ENCODE data around the gene CEP128.
A peak's percentile ranks its signal among the peaks of the same experiment; 100 is the strongest.

The CEP128 gene

DNA sequence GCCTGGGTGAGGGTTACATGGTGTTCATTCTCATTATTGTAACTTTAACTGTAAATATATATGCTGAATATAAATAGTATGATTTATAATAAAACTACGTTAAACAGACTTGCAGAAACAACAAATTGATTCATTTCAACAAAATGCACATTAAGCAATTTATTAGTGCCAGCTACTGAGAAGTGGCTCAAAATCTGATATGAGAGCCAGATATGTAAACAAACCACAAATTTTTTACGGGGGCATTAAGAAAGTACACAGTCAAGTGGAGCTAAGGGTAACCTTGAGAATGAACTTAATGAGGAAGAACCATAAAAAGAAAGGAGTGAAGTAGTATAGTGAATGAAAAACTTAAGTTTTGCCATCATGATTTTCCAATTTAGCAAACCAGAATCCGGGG lies 40.3 kb downstream of the CEP128 start:
- DNase-seq, result no peak

DNA sequence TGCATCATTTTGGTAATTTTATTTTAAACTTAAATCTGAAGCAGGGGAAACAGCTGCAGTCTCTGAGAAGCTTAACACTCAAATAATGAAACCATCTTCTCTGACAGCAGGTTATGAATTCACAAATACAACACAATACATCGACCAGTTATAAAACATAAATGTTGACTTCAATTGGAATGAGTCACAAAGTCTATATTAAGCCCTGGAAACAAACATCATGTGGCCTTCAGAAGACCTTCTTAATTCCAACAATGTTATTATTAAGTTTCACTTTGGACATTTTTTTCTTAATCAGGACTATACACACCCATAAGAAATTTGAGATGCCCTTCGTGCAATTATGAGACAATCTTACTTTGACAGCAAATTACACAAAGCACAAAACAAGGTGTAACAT lies 68.9 kb downstream of the CEP128 start:
- DNase-seq, result no peak

DNA sequence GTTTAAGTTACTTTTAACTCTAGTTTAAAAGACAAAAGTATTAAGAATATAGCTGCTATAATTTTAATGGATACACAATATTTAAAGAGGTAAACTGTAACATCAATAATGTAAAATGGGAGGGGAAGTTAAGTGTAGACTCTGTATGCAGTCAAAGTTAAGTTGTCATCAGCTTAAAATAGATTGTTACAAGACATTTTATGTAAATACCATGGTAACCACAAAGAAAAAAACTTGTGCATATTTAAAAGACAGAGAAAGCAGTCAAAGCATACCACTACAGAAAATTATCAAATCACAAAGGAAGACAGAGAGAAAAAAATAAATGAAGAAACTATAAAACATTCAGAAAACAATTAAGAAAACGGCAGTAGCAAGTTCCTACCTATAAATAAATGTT lies 73.3 kb downstream of the CEP128 start:
- DNase-seq, result no peak

DNA sequence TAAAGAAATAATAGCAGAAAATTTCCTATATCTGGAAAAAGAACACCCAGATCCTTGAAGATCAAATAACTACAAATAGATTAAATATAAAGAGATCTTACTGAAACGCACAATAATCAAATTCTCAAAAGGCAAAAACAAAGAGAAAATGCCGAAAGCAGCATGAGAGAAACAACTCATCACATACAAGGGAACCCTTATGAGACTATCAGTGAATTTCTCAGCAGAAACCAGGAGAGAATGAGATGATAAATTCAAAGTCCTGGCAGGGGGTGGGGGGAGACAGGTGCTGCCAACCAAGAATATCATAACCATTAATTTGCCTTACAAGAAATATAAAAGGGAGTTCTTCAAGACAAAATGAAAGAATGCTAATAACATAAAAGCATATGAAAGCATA lies 73.7 kb downstream of the CEP128 start:
- no peak for DNase-seq

DNA sequence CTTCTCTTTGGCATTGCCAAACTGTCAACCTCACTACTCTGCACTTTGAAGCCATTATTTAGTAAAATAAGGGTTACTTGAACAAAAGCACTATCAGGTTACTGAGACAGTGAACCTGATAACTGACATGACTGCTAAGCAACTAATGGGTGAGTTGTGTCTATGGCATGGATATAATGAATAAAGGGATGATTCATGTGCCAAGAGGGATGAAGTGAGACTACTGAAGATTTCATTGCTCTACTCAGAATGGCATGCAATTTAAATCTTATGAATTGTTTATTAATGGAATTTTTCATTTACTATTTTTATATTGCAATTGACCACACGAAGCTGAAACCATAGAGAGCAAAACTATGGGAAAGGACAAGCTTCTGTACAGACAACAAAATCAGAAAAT lies 74.4 kb downstream of the CEP128 start:
- DNase-seq, result no peak

DNA sequence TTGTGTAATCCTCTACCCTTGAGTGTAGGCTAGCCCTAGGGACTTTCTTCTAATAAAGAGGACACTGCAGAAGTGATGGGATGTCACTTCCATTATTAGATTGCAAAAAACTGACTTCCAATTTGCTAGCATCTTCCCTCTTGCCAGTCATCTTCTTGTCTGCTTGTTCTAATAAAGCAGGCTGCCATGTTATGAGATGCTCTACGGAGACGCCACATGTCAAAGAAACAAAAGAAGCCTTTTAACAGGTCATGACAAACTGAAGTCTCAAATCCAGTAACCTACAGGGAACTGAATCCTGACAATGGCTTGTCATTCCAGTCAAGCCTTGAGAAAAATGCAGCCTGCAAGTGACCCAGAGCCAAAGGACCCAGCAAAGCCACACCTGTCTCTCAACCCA lies 76.0 kb downstream of the CEP128 start:
- DNase-seq, result no peak

DNA sequence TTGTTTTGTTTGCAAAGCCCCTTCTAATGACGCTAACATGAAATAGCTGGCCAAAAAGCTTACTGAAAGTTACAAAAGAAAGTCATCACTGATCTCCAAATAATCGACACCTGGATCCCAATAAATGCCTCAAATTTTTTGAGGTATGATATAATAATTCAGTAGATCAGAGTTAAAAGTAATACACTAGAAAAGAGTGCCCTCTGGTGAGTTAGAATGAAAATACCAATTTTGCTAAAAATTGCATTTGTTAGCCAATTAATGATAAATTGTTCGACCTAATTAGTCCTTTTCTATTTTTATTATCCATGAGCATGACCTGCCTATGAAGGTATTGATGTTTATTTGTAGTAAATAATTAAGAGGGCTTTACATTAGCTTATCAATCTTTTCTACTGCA lies 78.6 kb downstream of the CEP128 start:
- DNase-seq, result no peak

DNA sequence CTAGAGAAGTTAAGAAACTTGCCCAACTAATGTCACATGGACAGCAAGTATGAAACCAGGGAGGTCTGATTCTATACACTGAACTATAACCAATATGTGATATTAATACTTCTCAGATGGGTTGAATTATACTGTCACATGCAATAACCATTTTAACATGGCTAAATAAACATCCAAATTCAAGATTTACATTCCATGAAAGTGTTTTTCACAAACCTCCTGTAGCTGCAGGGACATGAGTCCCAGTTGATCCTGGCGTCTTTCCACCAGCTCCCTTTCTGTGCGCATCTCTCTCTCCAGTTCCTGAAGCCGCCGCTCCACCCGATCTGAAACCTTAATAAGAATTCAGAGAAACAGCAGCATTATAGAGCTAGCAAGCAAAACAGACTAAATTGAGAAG lies 79.0 kb downstream of the CEP128 start:
- no peak for DNase-seq

DNA sequence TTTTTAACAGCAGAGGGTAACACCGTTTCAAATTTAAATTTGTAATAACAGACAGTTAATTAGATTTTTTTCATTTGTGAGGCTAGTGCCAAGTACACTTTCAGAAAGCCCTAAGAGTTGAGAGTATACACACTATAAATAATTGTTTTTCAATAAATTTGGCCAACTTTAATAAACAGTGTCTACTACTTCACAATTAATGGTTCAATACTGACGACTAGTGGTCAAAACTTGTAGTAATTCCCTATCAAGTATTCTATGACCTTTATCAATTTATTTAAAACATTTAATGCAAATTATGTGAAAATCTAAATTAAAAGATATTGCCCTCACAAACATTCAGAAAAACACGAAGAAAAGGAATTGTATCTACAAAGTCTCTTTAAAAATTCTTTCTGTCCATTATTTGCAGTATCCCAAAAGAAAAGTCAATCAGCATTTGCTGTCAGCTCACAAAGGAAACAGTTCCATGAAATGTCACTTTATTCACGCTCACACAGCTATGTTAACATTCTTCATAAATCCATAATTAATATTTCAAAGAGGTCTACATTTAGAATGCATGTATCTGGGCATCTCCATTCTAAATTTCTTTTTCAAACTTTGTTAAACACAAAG lies 91.2 kb downstream of the CEP128 start:
- DNase-seq, result peak in 1 of 2 donors; percentile 38

DNA sequence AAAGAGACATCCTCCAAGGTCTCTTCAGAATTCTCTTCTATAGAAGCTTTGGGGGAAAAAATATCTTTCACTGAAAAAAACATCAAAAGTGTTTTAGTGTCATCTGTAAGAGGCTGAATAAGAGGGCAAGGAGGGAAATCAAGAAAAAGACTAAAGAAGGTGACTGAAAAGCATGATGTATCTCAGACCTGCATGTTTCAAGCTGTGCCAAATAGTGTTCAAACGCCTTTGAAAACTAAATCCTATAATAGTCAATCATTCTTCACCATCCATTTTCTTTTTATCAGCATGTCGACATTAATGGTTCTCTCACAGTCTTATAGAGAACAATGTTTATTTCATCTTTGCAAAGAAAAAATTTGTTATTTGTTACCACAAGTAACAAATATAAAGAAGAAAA lies 94.5 kb downstream of the CEP128 start:
- DNase-seq, result no peak

DNA sequence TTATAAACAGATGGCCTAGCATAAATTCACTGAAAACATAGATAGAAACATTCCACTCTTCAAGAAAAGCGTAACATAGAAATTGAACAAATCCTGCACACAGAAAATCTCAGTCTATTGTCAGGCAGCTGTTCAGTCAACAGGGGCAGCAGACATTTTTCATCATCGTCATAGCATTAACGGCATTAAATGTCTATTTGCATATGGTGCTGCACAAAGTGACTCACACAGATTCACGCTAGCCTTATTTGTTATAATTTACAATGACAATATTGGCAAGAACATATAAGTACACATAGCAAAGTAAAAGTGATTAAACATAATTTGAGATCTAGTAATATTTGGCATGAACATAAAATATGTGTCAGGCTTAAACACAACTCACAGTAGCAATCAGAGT lies 95.7 kb downstream of the CEP128 start:
- DNase-seq, result no peak

DNA sequence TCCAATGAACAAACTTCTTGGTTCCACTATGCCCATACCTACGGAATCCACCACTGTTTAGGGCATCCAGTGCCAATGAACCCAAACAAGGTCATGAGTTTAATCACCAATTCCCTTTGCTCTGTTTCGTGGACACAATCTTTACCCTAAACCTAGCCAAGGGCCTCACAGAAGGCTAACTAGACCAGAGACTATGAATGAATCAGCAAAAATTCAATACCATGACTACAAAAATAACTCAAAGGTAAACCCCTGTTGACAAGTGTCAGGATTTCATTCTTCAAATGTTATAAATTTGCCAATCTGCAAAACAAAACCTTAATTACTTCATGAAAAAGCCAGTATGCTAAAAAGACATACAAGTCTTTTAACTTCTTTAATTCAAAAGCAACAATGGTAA lies 96.7 kb downstream of the CEP128 start:
- no peak for DNase-seq

DNA sequence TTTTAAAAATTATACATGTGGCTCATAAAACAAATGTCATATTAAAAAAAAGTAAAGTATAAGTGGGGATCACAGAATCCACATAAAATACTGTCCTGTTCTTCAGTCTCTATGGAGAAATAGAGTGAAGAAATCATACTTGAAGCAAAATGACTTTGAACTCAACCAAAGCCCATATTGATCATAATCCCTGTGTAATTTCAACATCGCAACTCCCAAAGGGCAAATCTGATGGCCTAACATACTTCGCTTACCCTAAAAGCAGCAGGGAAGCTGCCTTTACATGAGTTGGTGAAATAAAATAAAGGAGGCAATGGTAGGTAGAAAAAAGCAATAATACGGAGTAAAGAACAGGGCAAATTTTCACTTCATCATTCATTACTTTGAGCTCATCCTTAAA lies 101.8 kb downstream of the CEP128 start:
- DNase-seq, result no peak

DNA sequence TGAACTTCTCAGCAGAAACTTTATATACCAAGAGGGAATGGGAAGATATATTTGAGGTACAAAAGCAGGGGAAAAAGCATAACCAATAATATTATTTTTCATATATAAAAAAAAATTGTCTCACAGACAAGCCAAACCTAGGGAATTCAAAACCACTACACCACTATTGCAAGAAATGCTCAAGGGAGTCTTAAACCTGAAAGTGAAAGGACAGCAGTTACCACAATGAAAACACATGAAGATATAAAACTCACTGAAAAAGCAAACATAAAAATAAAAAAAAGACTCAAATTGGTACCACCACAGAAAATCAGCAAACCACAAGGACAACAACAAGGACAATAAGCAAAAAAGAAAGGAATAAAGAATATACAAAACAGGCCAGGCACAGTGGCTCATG lies 131.9 kb downstream of the CEP128 start:
- no peak for DNase-seq

DNA sequence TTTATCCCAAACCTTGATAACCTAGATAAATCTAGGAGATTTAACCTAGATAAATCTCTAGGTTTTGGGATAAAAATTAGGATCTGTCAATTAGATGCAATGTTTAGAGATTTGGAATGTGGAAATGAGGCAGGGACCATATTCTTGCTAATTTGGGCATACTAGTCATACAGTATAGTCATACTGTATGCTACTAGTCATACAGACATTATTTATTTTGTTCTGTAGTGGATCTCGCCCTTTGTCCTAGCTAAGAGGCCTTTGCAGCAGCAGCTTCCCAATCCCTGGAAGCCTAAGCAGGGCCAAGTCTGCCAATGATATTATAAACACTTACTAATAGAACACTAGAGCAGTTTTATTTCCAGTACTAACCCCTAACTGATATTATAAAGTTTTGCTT lies 136.4 kb downstream of the CEP128 start:
- no peak for DNase-seq

DNA sequence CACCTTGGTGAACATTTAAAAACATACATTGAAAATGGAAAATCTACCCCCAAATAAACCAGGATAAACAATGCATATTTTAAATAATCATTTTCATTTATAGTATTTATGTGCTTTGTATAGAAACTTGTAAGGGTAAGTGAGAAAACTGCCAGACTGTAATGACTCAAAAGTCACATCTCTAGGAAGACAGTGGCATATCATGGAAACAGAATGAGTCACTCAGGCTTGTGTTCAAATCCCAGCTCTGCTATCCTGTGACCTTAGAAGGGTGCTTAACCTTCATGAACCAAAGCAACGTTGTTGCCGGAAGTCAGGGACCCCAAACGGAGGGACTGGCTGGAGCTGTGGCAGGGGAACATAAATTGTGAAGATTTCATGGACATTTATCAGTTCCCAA lies 142.7 kb downstream of the CEP128 start:
- DNase-seq, result no peak

DNA sequence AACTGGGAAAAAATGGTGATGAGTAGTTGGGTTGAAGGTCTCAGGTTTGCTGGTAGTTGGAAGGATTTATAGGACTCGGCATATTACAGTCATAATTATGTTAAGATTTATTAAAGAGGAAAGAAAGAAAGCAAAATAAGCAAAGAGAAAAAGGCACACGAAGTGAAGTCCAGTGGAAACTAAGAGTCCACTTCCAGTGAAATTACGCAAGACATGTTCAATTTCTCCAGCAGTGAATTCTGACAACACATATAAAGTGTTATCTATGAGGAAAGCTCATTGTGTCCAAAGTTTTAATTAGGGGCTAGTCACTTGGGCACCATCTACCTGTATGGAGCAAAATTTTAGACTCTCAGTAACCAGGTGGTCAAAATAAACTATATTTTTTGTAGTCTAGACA lies 143.3 kb downstream of the CEP128 start:
- no peak for DNase-seq

DNA sequence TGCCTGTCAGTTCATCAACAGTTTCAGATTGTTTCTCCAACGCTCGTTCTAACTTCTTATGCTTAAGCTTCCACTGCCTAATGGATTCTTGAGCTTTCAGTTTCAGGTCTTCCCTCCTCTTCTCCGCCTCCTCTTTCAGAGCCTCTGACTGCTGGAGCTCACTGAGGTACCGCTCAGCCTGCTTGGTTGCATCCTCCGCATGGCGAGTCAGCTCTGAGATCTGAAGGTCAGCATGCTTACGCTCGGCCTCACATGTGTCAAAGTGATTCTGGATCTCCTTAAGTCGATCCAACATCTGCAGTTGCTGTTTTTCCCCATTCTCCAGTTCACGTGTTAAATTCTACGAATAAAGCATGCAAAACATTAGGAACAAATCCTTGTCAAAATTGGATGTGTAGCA lies 148.8 kb downstream of the CEP128 start:
- no peak for DNase-seq

DNA sequence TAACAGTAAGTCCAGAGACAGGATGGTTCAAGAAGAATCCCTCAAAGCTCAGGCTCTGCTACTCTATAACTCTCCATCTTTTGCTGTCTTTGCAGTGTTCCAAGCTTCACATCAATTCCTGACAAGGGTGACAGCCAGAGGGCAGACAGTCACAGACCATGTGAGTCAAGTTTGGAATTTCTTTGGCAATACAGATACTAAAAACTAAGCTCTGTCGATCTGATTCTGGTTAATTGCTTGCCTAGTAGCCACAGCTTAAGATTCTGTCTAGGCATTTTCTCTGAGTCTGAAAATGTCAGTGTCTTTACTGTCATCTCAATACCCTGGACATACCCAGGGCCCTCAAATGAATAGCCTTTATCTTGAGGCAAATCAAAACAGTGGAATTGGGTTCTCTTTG lies 153.7 kb downstream of the CEP128 start:
- no peak for DNase-seq

DNA sequence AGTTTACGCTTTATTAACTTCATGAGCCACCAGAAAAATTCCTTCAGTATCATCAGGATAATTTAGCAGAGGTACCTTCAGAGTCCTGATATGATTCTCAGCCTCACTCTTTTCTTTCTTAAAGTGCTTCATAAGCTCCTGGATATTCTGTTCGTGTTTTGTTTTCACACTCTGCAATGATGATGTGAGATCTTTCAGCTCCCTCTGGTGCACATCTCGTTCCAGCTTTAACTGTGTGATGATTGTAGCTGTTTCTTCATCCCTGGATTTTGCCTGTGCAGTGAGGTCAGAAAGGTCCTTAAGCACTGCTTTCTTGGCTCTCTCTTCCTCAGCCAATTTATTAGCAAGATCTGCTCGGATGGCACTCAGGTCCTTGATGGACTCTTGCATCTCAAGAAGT lies 156.7 kb downstream of the CEP128 start:
- DNase-seq, result no peak

DNA sequence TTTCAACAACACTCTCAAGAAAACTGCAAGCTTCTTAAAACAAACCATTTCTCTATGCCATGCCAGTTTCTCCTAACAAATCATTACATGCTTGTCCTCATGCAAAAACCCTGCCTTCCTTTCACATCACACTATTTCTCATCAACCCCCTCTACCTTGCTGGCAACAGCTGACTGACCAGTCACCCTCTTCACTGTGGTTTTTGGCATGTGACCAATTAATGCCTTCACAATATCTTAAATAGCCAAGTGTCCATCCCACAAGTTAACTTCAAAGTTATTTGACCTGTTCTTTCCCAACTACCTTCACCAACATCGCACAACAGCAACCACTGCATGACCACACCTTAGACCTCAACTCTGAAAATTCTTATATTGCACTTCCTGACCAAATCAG lies 159.6 kb downstream of the CEP128 start:
- DNase-seq, result no peak

DNA sequence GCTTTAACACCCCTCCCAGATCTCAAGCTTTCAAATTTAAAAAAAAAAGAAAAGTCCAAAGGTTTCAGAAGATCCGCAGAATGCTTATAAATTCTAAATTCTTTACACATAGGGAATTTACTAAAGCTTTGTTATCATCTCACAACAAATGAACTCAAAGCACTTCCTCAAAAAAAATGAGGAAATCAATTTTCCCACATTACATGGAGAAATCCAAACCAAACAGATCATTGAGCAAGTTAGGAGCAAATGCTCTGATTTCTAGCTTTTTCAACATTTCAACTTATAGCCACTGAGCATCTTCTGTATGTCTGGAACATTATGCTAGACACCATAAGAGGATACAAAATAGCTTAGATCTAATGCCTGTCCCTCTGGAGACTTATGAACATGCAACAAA lies 161.0 kb downstream of the CEP128 start:
- peak; percentile 44 to 62 for DNase-seq

DNA sequence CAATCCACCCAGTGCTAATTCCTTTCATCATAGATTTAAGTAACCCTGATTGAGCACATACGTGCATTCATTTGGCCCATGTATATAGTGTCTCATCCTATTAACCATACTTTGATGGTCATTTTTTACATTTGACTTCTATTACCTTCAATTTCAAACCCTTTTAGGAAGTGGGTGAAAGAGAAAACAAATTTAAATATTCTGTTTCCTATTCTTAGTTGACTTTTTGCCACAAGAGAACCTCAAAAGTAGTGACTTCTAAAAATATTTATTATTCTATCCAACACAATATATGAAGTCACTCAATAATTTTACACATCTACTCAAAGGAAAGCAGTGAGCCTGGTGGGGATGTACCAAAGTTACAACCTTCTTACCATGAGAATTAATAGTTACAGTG lies 164.9 kb downstream of the CEP128 start:
- no peak for DNase-seq

DNA sequence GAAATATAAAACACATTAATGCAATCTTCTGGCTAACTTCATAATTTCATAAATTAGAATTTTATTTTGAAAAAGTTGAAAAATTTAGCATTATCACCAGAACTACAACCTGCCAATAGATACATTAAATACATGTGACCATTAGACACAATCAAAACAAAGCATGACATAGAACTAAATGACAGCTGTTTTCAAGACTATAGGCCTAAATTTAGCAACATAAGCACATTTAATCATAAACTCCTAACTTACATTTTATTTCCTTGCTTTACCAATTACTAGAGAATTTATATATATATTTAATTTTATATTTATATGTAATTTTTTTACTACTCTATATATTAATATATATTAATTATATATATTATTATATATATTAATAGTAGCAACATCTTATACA lies 165.4 kb downstream of the CEP128 start:
- no peak for DNase-seq

DNA sequence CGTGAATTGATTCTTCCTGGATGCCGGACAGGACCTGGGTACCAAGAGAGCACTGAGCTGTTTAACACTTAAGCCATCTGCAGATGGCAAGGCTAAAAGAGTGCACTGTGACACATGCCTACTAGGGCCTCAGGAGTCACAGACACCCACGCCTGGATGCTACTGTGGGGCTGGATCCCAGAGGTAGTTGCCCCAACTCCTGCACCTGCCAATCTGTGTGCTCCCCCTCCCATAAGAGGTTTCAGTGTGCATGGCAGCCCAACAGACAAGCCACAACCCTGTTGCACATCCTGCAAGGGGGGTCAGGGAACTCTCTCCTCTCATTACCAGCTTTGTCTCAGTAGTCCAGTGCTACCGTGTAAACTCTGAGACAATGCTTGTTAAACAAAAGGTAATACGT lies 169.0 kb downstream of the CEP128 start:
- DNase-seq, result no peak

DNA sequence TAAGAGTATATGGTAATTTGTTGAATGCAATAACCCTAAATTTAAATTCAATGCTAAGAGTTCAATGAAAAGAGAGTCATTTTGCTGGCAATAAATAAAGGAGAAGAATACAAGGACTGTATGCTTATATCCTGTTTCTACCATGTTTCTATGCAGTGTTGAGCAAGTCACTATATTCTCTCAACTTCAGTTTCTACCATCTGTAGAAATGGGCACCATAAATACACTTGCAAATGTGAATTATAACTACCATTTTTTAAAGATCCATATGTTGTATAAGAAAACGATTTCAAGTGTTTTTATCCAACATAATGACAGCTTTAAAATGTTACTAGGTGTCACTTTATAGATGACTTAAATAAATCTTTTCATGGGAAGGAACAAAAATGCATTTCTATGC lies 170.3 kb downstream of the CEP128 start:
- no peak for DNase-seq

Data from inflammatory macrophage (primary cell).